ENCODE data around the gene MYO7B.

MYO7B gene

DNA sequence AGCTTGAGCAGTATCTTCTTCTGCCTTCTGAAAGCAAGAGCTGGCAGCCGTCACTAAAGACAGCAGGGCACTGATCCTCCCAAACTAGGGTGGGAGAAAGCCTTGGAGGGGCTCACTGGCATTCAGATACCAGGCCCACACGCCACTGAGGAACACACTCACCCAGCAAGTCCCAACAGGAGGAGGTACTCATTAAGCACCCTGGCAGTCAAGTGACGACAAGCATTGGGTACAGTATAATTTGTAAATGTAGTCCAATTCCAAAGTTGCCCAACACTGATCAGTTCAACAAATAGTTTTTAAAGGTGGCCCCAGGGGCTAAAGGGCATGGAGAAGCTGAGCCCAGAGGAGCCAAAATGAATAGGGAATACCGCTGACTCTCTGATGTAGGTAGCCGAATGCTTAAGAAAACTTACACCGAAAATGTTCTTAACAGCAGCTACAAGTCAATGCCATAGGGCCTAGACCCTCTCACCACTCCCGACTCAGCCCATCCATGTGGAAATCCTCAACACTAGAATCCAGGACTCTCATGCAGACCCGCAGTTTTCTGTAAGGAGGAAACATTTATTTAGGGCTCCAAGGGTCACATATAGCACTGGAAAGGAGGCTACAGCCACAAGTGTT lies 129.9 kb downstream of the MYO7B start:
- no peak for DNase-seq

DNA sequence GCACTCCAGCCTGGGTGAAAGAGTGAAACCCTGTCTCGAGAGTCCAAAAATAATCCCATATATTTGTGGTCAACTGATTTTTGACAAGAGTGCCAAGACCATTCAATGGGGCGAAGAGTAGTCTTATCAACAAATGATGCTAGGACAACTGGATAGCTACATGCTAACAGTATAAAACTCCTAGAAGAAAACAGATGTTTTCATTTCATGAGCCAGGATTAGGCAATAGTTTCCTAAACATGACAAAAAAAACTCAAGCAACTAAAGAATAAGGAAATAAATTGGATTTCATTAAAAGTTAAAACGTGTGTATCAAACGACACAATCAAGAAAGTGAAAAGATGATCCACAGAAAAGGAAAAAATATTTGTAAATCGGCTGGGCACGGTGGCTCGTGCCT lies 133.6 kb downstream of the MYO7B start:
- DNase-seq = no peak

GRCh38 chr2:127670055-127670956 lies 134.8 kb downstream of the MYO7B start:
- no peak for DNase-seq

- DNase-seq = no peak
These were observed 135.4 kb downstream of the MYO7B start for GRCh38 chr2:127670957-127671290.

DNA sequence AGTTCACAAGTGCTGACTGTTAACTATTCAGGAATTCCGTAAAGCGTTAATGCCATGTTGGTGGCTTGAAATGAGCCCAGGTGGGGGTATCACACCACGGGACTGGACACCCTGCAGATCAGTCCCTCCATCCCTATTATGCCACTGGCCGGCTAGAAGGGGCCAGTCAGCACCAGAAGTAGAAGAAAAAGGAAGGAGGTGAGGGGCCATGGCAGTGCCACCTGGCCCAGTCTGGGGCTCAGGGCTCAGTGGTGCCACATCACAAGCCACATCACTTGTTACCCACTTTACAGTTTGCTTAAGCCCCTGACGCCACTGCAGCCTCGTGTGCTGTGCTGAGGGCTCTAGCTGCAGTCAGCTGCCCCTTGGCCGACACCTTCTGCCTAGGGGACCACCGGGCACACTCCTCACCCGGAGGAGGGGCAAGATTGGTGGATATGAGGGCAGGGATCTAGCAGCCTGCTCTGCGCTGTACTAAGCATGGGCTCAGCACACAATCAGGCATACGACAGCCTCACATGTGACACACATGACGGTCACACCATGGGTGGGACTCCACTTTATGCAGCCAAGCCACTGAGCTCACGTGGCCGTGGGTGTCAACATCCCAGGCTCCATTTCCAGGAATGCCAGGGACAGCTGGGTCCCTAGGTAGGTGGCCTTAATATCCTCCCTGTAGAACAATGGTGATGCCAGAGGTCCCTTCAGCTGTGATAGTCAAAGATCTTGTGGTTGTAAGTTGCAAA lies 136.2 kb downstream of the MYO7B start:
- DNase-seq = no peak

DNA sequence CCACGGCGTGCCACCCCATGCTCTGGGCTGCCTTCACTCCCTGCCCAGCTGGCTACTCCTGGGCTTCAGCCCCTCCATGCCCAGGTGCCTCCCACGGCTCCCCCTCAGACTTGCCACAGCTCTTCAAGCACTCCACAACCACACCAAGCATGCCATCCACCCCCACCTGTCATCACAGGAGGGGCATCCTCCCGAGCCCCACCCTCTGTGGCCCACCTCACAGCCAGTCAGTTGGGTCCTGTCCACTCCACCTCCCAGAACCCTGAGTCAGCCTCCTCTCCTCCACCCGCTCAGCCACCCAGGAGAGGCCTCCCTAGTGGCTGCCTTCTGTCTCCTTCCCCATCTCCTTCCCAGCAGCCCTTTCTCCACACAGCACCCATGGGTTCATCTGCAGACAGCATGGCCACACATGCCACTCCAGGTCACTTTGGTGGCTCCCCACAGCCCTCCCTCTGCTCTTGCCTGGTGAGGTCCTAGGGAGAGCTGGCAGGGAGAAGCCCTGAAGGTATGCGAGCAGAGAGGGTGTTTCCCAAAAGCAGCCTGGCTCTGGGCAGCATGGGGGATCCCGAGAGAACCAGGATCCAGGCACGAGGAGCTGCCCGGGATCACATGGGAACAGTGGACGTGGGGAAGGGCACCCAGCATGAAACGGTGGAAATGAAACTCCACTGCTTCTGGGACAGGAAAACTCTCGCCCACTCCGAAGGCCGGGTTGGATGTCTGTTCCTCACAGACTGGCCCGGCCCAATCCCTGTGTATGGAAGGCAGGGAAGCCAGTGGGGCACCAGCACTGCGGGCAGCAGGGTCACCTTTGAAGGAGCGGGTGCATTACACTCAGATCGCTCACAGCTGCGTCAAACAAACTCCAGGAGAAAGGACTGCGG lies 137.1 kb downstream of the MYO7B start:
- DNase-seq = no peak

DNA sequence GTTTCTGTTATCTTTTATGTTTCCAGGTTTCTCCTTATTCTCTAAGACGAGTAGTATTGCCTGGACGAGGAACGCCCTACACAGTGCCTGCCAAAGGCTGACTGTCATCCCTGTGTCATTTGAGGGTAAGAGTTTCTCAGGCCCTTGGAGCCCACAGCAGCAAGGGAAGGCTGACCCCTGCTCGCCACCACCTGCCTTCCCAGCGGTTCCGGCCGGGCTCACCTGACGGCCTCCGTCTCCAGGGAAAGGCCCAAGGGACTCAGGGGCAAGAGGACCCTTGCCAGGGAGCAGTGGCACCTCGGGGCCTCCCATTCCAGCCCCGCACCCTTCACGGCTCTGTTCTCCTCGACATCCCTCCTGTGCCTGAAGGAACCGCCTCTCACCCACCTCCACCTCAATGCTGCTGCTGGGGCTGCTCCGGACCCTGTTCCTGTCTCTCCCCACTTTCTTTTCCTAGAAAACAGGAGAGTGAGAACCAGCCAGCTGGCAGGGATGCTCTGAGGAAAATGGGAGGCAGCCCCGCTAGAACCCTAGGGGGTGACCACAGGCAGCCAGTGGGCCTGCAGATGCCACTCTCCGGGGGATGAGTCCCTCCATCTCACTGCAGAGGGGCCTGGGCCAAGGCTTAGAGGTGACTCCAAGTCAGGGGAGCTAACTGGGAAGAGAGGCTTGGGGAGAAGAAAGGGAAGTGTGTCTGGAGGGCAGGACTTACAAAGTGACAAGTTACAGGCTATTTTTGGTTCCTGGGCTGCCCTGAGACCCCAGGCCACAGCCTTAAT lies 138.0 kb downstream of the MYO7B start:
- no peak for DNase-seq

DNA sequence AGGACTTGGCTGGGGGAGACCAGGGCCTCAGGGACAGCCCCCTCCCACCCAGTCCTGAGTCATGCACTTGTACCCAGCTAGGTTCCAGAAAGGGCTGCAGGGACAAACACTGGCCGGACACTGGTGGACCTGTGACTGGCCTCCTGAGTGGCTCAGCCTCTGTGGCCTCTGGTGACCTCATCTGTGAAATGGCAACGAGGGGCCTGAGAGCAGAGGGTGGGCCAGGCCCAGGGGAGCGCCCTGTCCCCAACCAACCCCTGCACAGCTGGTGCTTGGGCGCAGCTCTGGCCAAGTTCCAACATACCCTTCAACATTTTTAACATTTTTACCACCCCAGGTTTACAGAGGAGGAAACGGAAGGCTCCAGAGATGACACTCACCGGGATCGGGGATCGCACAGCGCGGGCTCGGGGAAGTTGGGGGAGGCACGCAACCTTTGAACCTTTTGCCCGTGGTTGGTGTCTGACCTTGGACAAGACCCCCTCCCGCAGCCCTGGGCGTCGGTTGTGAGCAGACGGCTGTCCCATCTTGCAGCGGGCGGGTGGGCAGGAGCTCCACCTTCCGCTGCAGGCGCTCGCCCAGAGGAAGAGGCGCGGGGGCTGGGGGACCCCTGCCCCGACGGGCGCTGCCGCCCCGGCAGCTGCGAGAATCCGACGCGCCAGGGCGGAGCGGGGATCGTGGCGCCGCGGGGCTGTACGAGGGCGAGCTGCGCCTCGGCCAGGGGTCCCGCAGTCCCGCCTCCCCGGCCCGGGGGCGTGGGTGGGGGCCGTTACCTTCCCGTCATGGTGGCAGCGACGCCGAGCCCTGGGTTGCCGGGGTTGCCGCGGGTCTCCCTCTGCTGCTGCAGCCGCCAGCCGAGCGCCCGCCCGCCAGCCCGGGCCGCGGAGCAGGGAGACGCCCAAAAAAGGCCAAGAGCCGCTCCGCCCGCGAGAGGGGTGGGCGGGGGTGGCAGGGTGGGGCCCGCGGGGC lies 139.0 kb downstream of the MYO7B start:
- no peak for DNase-seq

DNA sequence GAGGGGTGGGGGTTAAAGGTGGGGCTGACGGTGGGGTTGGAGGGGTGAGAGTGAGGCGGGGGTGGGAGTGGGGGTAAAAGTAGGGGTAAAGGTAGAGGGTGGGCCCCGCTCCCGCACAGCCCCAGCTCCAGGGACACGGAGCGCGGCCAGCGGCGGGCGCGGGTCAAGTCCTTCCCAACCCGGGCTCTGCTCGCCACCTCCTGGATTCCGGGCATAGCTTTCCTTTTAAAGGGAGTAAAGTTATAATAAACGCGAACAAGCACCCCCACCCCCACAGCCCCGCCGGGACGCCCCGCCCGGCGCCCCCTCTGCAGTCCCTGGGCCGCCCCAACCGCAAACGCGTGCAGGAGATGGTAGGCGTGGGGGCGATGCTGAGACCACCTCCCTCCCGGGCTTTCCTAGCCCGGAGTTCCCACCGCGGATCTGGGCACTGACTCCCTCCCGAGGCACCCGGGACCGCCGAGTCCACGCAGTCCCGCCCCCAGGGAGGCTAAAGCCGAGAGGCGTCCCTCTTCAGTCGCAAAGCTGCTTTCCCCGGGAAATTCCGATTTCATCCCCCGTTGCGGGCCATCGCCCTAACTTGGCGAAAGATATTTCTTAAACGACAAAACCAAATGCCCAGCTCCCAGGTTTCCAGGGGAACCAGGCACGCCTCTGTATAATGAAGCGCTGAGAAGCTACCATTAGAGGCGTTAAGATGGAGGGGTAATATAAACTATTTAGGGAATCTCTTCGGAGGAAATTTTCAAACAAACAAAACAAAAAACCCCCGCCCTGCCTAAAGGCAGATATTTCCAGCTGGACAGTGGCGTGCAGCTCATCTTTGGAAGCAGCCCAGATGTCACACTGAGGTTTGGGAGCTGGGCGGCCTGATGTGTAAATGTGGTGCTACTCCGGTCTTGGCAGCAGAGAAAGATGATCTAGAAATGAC lies 140.1 kb downstream of the MYO7B start, which contains the start of gene LIMS2:
TSS of gene LIMS2 (minus strand) at position 200 of the 931 bp plus-strand sequence. CDS start 506 bp downstream, outside the sequence.
- no peak for DNase-seq

DNA sequence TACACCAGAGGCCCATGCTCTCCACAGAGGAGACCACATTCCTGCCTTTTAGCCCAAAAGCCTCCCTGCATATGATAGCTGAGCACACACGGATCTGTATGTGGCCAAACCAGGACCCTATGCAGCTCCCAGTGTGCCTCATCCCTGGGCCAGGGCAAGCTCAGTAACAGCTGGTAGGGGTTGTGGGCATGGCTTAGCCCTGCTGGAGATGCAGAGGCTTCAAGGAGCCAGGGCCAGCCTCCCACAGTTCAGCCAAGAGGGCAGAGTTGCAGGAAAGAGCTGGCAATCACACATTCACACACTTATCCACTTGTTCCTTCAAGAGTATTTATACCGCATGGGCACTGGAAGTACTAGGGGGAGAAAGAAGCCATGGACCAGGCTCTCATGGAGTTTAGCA lies 141.4 kb downstream of the MYO7B start:
- no peak for DNase-seq

GRCh38 chr2:127678531-127678930 lies 143.0 kb downstream of the MYO7B start:
- DNase-seq = no peak

- DNase-seq = no peak
These were observed 143.5 kb downstream of the MYO7B start for GRCh38 chr2:127678991-127679390.

DNA sequence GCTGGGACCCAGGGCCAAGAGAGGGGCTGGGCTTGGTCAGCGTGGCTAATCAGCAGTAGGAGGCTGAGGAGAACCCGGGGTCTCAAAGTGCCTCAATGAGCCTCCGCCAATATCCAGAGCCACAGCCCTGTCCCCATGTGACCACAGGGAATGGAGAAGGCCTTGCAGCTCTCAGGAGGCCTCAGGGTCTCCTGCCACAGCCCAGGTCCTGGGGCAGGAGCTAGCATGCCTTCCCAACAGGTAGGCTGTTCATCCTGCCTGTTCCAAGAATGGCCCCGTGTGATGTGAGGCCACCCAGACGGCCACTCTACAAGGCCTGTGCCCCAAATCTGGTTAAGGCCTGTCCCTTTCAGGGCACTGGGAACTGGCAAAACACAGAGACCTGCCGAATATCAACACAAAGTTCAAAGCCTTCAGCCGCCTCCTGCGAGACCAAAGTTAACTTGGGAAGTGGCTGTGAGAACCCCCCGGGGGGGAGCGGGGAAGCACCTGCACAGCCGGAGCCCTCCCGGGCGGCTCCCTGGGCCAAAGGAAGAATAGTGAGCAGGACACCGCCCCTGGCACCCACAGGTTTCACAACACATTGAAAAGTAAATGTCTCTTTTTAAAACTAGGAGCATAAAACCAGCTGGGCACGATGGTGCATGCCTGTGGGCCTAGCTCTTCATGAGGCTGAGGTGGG lies 144.3 kb downstream of the MYO7B start:
- no peak for DNase-seq

DNA sequence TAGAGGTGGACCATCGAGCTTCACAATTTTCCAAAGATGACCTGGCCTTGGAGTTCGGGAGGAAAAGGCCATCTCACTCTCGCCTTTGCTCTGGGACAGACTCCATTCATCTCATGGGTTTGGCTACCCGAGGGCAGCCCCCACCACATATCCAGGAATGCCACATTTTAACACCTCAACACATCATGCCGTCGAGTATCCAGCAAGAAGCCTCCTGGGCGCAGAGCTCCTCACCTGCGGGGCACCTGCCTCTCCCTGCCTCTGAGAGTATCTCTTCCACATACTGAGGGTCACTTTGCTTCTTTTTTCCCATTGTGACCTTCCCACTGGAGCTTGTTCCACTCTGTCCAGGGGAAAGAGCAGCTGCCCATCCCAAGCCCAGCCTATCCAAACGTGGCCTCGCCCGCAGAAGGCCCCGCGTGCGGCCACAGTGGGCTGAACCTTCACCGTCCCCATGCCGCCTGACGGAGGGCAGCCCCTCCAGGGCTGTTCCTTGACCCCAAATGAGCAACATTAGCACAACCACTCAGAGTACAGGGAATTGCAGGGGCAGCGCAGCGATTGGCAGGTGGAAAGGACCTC lies 145.3 kb downstream of the MYO7B start:
- DNase-seq = no peak

GRCh38 chr2:127681288-127681804 lies 145.9 kb downstream of the MYO7B start:
- DNase-seq = no peak

- no peak for DNase-seq
These were observed 146.7 kb downstream of the MYO7B start for GRCh38 chr2:127681976-127682857.

- no peak for DNase-seq
These were observed 147.6 kb downstream of the MYO7B start for GRCh38 chr2:127683056-127683455.
